Measurements from ENCODE around the gene RANBP6.

GRCh38 chr9:6000955-6001354, 14.5 kb downstream of the RANBP6 start:
- TF ChIP-seq POLR2A (IDR thresholded peaks at IDR 0.05): no peak
- TF ChIP-seq CTCF (IDR thresholded peaks at IDR 0.05): no peak
